ENCODE data around the gene LIMCH1.

LIMCH1 gene

DNA sequence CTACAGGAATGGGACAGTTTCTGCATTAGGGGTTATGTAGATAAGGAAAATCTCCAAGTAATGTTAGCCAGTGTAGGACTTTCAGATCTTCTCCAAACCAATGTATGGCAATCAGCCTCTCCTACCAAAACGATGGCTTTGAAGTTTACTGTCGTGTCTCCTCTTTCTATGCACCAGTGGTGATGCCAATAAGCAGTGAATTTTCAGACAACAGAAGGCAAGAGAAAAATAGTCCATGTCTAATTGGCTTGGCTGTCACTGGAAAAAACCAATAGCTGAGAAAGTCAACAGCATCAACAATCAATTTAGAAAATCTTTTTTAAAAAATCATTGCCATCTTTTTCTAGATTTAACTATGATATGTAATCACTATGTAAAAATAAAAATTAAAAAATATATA, 35.0 kb downstream of the LIMCH1 start:
- DNase-seq: no peak

DNA sequence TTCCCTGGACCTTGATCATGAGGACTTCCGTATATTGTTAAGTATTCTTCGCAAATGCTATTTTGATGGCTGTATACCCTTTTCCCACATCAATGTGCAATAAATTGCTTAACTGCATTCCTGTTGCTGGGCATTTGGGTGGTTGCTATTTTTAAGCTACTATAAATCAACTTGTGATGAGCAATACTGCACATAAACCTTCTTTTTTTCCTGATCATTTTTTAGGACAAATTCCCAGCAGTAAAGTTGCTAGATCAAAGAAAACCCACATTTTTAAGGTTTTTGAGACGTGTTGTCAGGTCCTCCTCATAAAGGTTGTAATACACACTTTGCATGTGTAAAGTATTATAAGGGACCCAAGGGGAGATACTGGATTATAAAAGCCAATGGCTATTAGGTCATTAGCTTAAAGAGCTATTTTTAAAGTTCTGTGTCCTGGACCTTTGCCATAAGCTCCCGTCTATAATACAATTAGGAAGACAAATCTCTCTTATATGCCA, 35.6 kb downstream of the LIMCH1 start:
- DNase-seq: no peak

DNA sequence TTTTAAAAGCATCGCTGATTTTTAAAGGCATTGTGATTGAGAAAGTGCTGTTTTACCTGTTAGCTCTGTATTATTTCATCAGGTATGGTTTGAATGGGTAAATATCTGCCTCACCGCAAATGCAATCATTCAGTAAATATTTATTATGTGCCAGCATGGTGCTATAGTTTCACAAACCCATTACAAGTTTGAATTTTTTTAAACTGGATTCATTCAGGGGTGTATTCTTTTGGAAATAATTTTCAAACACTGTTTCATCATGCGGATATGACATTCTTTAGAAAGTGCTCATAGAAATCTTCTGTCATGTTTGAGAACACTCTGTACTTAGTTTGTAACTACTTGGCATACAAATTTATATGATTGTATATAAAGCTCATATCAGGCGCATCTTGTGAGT, 37.2 kb downstream of the LIMCH1 start:
- no peak for DNase-seq

DNA sequence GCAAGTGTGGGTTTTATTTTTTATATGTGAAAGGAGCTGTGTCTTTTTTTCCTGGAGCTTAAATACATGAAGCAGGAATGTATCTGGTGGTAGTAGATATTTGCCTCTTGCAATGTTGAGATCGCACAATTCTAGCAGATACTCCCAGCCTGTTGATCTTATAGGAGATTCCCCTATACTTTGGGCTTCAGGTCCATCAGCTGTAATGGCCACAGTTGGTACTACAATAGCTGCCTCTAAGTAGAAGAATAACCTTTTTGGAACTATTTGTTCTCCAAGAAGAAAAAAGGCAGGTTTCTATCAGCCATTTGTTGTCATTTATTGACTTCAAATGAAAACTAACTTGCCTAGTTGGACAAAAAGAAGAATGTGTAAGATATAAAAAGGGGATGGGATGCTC, 37.7 kb downstream of the LIMCH1 start:
- DNase-seq: no peak

DNA sequence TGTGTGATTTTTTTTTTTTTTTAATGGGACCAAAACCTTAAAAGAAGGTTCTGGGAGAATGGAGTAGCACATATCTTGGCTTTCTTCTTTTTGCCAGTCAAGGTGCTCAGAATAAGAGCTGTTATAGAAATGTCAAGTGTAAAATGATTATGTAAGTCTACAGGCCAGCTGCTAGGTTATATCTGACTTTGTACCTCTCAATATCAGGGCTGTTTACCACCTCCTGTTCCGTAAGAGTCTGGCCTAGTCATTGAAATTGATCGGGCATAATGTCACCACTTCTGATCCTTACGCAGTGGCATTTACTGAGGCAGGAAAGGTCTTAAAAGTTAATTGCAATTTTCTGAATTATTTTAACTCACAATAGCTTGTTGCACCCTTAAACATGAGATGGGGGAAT, 41.1 kb downstream of the LIMCH1 start:
- DNase-seq: no peak

DNA sequence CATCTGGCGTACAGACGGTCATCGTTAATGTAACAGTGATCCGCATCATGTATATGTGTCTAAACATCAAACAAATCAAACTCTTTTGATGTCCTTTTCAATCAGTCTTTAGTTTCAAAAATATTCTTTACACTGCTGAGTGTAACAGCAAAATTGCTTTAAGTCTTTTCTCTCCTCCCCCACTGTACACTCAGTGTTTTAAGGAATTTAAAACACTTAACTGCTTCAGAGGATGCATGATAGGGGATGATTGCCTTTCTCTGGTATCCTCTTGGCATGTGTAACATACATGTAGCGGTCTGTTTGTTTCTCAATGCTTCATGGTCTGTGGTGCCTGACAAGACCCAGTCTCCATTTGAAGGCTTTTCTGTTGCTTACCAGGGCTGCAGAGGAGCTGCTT, 41.6 kb downstream of the LIMCH1 start:
- DNase-seq: no peak

DNA sequence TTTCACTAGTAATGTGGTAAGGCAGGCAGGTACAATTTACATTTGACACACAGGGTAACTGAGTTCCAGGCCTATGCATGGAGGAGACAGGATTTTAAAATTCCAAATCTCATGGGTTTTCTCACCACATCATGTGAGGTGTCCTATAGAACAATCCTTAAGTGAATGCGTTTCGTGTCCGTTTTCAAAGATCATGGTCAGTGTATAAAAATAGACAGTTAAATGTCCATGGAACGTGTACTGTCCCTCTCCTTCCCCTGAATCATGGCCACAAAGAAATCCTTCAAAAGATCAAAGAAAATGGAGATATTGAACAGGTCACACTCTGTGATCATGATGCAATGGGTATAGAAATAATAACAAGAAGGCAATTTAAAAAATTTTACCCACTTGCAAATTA, 42.0 kb downstream of the LIMCH1 start:
- no peak for DNase-seq

DNA sequence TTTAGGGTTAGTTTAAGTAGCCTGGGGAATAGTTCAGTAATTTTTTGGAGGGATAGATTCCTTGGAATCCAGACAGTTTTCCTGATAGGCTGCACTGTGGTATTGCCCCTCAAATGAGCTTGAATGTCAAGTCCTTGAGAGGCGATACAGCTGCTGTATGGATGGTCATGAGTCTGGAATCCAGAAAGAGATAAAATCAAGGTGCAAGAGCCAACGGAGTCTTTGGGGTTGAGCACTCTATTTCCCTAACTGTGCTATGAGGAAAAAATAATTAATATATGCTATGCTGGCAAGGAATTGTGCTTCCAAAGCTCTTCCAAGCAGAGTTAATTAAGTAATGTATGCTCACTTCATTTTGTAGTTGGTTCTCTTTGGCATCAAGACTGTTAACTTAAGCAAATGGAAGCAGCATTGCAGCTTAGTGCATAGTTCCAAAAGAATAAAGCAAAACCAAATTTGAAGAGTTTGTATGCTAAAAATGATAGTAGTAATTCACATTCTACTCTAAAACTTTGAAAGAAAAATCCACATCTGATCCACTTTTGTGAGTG, 48.8 kb downstream of the LIMCH1 start:
- DNase-seq: no peak

DNA sequence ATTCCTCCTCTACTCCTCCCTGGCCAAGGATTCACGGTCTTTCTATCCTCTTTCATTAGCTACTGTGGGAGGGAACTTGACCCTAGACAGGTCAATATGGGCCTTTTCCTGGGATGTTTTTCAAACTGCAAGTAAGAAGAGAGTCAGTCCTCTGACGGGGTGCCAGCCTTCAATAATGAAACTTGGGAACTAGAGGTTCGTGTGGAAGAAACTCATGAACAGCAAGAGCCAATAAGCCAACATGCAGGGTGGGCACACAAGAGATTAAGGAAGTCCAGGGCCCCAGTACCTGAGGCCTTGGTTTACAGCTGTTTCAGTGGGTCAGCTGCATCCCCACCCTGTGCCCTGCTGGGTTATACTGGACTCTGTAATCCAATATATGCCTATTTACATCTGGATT, 49.3 kb downstream of the LIMCH1 start:
- DNase-seq: no peak

DNA sequence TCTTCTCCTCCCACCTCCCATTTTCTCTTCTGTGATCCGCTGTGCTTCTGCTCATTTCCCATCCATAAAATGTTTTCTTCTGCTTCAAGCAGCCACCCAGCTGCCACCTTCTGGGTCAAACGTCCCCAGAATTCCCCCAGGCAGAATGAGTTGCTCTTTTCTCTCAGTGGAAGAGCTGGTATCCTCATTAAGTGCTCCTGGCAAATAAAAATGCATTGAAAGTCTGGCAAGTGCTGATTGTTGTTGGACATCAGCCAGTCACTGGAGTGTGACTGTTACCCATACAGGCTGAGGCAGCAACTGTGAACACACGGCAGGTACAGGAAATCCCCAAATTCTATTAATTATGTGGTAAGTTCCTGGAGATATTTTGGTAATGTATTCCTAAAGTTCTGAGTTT, 52.6 kb downstream of the LIMCH1 start:
- DNase-seq: no peak

DNA sequence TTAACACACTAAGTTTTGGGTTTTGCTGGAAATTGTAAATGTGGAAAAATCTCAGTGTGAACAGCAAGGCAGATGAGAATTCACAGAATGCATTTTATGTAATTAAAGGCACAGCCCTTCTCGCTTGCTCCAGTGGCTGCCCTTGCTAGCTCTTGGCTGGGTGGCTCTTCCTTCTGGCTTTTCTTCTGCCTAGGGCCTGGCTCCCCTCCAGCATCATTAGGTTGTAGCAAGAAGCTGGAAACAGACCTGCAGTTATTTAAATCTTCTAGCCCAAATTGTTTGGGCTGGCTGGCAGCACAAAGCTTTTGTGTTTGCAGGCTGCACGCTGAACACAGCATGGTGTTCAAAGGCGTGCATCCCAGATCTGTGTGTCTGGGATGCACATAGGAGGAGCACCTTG, 56.5 kb downstream of the LIMCH1 start:
- DNase-seq: no peak

DNA sequence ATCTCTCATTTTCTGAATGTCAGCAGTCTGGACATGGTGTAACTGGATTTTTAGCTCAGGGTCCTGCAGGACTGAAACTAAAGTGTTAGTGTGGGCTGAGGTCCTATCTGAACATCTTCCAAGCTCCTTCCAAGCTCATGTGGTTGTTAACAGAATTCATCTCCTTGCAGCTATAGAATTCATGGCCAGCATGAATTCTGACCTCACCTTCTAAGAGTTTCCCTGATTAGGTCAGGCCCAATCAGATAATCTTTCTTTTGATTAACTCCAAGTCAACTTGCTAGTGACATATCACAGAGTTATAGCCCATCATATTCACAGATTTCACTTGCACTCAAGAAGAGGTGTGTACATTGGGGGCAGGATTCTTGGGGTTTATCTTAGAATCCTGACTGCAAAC, 59.5 kb downstream of the LIMCH1 start:
- no peak for DNase-seq

DNA sequence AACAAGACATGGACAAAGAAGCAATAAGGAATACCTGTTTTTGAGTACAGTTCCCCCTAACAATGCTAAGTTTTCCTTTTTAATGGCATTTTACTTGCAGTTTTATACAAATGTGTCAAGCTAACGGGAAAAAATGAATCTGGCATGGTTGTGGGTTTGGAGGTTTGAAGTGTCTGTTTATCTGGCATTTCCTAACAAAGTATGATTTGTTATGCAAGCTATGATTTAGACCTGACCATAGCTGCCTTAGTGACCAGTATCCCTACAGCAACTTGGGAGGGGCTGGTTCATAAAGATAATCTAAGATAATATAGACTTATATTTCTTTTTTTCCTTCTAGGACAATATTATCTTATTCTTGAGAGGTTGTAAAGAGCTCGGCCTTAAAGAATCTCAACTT, 60.6 kb downstream of the LIMCH1 start:
- no peak for DNase-seq

DNA sequence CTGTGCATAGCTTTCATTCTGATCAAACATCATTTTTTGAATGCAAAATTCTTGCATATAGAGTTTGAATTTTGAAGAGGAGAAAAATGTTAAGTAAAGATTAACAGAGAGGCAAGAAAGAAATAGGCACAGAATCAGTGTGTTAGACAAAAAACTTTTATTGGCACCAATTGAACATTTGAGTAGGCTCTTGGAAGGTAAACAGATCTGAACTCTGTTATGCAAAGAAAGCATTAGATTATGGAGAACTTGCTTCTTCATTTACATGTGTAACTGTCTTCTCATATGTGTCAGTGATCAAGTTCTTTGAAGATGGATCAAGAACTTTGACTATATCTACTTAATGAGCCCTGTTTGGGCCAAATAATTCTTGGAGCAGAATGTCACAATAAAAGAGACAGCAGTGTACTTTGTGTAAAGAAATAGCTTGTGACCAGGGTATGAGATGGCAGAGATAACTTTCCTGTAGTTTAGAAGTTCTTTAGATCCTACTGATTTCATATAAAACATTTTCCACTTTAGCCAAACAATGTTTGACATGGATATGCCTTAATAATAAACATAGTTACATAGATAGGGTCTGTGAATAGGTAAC, 61.3 kb downstream of the LIMCH1 start:
- DNase-seq: no peak

DNA sequence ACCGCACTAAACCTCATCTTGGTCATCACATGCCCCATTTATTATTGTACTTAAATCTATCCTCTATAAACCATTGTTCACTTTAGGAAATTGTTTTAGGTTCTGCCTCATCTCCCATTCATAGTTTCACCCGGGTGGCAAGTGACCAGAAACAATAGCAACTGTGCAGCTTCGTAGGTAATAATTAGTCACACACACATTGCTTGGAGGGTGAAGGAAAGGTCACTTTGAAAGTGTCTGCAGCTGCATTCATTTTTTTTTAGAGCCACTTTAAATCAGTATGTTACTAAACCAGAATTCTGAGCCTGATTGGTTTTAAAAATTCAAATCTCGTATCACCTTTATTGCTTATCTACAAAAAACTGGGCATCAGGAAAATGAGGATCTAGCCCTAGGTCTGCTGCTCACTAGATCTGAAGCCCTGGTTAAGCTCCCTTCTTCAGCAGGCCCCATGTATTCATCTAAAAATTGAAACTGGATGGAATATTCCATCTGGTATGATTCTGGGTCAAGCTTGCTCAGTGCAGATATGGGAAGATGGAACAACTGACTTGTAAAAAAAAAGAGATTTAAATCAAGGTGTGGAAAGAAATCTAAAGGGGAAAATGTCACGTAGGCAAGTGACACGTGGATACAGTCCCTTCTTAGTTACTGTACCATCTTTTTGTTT, 62.4 kb downstream of the LIMCH1 start:
- no peak for DNase-seq

DNA sequence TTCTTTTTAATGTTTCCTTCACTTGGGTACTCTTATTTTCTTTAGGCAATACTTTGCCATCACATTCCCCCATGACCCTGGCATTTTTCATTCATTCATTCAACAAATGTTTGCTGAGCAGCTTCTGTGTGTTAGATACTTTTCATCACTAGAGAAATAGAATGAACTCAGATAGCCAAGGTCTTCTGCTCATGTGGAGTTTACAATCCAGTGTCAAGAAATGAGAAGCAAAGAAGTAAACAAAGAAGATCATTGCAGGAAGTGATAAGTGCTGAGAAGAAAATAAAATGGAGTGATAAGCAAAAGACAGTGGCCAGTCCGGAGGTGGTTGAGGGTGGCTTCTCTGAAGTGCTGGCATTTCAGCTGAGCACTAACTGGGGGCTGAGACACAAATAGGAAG, 63.1 kb downstream of the LIMCH1 start:
- DNase-seq: no peak

DNA sequence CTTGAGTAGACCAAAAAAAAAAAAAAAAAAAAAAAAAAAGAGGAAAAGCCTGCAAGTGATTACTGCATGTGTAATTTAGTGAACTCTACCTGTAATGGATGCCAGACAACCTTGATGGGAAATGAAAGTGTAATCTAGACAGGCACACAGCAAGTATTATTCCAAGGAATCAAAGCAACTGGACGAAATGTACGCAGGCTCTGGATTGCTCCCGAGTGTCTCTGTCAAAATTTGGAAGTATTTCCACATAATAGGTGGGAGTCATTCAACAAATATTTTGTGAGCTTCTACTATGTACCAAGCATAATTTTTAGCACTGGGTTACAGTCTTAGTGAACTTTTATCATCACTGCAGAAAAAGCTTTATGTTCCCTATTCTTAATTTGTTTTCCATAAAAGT, 64.2 kb downstream of the LIMCH1 start:
- DNase-seq: no peak

DNA sequence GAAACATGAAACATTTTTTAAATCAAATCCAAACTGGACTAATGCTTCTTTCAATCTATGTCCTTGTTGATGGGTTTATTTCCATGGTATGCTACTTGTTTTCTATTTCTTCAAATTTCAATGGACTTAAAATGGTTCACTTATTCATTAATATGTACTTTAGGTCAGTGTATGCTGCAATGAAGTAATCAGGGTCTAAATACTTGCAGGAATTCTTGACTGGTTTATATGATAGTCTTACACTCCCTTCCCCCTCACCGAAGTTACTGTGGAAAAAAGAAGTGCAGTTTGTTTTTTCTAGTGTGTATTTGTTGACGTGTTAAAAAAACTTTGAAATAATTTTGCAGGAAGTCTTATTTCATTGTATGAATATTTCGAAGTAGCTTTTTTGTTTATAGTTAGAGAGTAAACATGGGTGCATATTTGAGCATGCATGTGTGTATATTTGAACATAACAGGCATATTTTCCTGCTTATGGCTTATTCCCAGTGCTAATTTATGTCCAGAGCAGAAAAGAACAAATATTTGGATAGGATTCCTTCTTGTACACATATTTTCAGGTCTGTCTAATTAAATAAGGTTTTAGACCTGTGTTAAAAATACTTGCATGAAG, 65.0 kb downstream of the LIMCH1 start:
- DNase-seq: no peak

DNA sequence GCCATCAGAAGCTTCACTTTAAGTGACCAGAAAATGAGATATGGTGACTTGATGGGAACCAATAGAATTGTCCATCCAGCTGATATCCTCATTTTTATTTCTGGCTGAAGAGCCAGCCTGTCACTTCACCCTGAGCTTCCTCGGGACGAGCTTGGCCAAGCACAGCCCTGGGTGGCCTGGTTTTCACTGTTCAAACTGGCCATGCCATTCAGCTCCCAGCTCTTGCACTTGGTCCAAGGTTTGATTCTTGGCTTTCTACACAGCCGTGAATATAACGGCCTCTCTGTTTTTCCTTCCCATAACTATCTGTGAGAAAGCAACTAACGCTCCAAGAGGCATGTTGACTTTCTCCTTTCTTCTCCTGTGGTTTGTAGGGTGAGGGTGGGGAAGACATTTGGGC, 71.9 kb downstream of the LIMCH1 start:
- no peak for DNase-seq

DNA sequence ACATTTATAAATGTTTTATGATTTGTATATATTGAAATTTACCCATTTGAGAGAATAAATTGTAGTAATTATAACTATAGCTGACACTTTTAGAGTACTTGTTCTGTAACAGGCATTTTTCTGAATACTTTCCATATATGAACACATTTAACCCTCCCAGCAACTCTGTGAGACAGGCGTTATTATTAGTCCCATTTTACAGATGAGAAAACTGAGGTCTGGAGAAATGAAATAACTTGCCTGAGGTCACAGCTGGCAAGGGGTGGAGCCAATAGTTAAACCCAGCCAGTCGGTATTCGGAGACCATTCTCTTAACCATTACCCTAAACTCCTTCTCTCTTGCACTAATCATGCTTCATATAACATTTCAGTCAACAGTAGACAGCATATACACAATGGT, 72.5 kb downstream of the LIMCH1 start:
- no peak for DNase-seq

DNA sequence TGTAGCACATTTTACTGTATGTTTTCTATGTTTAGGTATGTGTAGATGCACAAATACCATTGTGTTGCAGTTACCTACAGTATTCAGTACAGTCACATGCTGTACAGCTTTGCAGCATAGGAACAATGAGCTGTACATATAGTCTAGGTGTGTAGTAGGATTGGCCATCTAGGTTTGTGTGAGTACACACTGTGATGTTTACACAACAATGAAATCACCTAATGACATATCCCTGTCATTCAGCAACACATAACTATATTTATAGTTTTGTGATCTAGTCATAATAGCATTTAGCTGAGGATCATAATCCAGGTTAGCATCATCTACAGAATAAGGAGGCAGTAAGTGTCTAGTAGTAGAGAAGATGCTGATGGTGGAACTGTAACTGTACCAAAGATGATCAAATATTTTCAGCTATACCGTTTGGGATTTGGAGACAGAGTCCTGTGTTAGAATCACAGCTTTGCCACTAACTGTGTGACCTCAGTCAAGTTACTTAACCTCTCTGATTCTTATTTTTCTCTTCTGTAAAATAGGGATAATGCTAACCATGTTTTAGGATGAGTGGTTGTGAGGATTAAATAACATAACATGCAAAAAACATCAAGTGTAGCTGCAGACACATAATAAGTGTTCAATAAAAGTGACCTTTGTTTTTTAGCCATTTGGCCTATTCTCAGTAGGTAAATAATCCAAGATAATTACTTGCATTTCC, 73.3 kb downstream of the LIMCH1 start:
- no peak for DNase-seq

DNA sequence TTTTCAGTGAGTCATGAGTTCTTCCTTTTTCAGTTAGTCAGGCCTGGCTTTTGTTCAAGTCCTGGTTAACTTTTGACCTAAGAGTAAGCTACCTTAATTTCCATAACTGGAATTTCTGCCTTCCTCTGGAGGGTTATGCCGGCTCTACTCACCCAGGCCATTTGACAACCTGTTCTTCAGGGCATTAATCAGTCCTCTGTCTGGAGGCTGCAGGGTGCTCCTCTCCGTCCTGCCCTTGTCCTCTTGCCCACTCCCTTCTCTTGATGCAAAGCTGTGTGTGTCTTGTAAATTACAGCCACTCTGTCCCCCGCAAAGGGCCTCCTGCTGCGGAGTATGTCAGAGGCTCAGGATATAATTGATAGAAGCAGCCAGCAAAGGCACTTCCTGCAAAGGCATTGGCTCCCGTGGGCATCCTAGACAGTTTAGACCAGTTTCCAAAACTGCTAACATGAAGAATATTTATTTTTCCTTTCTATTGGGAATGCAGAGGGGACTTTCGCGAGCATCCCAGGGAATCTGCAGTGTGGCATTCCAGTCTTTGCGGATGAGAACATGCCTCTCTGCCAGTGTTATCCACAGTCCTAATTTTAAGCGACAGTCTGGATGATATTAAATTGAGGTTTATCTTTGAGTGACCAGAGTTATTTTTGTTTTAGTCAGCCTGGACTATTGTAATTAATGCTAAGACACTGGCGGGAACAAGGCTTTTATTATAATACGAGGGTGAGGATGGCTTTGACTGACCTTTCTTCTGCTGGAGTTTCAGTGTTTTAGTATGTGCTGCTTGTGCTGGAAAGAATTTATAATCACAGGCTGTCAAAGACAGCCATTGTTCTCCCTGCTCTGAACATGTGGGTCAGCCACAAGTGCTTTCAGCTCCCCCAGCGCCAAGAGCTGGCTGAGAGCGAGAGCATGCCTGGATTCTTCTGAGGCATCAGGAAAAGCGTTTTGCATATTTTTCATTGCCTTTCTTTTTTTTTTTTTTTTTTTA, 74.2 kb downstream of the LIMCH1 start:
- no peak for DNase-seq

All from Kasumi-1 (cell line).